AG09309 (cell line): ENCODE data around the gene CHRNA9.

Source experiments
- DNase-seq: peaks from one replicate; pipeline ENCODE4 v3.0.0-alpha.2; 2010; ENCODE audit warnings: low read depth
- H3K4me3 ChIP-seq: 2 replicates; pipeline ENCODE4 v1.5.1; 2011; ENCODE audit warnings: mild to moderate bottlenecking, low read depth, low read length, moderate library complexity; ENCODE audit not compliant: control insufficient read depth
- CTCF ChIP-seq: IDR thresholded peaks from 2 replicates; pipeline ENCODE4 v1.5.1; 2011; ENCODE audit warnings: mild to moderate bottlenecking, low read depth, low read length, inconsistent platforms; ENCODE audit not compliant: insufficient read depth, control insufficient read depth; ENCODE audit errors: missing control alignments

Gene CHRNA9

GRCh38 chr4:40363945-40364344 lies 28.8 kb downstream of the CHRNA9 start:
- no peak overlapping the region for H3K4me3 ChIP-seq
- TF ChIP-seq CTCF, result no peak
- DNase-seq, result no peak

DNA sequence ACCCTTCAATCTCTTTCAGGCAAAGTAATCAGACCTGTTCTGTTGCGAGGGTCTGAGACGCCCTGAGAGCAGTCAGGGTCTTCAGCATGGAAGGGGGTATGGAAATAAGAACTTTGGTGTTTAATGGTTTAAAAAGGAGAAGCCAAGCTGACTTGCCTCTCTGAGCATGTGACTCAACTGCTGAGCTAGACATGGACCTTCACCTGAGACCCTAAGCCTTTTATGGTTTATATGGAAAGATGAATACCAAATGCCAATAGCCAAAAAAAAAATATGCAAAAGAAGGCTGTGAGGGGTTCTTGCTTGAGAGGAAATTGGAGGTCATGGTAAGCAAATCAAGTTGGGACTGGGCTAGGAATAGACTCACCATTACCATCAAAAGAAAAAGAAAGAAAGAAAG lies 30.6 kb downstream of the CHRNA9 start:
- H3K4me3 ChIP-seq, result no peak overlapping the region
- TF ChIP-seq CTCF, result no peak
- DNase-seq, result no peak

GRCh38 chr4:40367451-40367850 lies 32.3 kb downstream of the CHRNA9 start:
- DNase-seq, result no peak
- no peak for TF ChIP-seq CTCF
- no peak overlapping the region for H3K4me3 ChIP-seq

DNA sequence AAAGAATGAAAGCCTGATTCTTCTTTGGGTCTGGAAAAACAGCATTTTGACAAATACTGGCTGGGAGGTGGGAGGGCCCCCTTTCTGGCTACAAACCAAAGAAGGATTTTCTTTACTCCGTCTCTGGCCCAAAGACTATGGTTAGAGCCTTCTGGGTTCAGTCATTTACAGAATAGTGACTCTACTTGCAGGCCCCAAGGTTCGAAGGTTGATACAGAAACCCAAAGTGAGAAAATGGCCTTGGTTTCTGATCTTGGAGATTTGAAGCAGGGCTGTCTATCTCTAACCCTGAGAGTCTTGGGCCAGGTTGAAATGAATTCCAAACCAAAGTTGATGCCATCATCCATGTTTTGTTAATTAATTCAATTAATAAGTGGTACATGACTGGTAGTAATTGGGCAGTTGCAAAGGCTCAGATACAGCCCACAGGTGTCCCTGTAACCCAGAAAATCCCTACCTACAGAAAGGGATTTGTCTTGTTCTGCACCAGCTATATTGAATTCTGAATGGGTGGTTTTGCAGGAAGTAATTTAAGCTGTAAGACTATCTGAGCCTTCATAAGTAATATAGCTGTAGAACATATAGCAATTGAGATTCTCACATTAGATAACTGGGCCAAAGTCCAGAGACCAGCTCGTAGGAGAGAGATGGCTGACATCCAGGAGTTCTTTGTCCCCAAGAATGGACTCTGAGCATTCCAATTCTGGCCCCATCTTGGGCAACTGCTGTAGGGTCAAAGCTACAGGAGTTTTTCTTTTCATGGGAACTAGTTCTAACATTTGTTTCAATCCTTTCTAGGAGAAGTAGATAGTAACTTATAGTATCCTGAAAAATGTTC lies 34.5 kb downstream of the CHRNA9 start:
- DNase-seq, result no peak
- TF ChIP-seq CTCF, result no peak
- H3K4me3 ChIP-seq, result no peak overlapping the region

- H3K4me3 ChIP-seq, result no peak overlapping the region
- DNase-seq, result no peak
- no peak for TF ChIP-seq CTCF
These were observed 37.5 kb downstream of the CHRNA9 start for GRCh38 chr4:40372651-40373050.

GRCh38 chr4:40373636-40374035 lies 38.5 kb downstream of the CHRNA9 start:
- no peak overlapping the region for H3K4me3 ChIP-seq
- TF ChIP-seq CTCF, result no peak
- DNase-seq, result no peak
